SK-N-SH treated with all-trans-retinoic acid at 6 μM for 48 hours (cell line): ENCODE data around the gene CFAP61.

Experiments
- ATAC-seq: fragments of 200-7000 bp; cut with Tn5 transposase; 3 replicates; pipeline ENCODE4 v1.9.1; 2020; ENCODE audit warnings: mild to moderate bottlenecking, moderate library complexity
- ARNTL ChIP-seq: fragments of 450-650 bp; formaldehyde crosslinking; IDR thresholded peaks from 2 replicates; pipeline ENCODE4 v1.5.0; 2020; ENCODE audit warnings: low read depth, mild to moderate bottlenecking, moderate library complexity, borderline replicate concordance
- BACH2 ChIP-seq: fragments of 250-450 bp; sonication (Bioruptor Pico); IDR thresholded peaks from 2 replicates; pipeline ENCODE4 v1.9.0; 2021; ENCODE audit warnings: mild to moderate bottlenecking, borderline replicate concordance
- CREB5 ChIP-seq: fragments of 250-450 bp; sonication (Bioruptor Pico); IDR thresholded peaks from 2 replicates; pipeline ENCODE4 v1.5.1; 2020; ENCODE audit warnings: low read depth, mild to moderate bottlenecking, moderate library complexity
- CSDC2 ChIP-seq: fragments of 250-450 bp; sonication (Bioruptor Pico); IDR thresholded peaks from 2 replicates; pipeline ENCODE4 v1.5.0; 2020; ENCODE audit warnings: mild to moderate bottlenecking, moderate library complexity
- CSRNP3 ChIP-seq: fragments of 250-450 bp; sonication (Bioruptor Pico); IDR thresholded peaks from 2 replicates; pipeline ENCODE4 v1.5.1; 2021; ENCODE audit warnings: mild to moderate bottlenecking, moderate library complexity
- ESRRG ChIP-seq: fragments of 250-450 bp; sonication (Bioruptor Pico); IDR thresholded peaks from 2 replicates; pipeline ENCODE4 v1.6.1; 2021; ENCODE audit warnings: mild to moderate bottlenecking
- GLIS3 ChIP-seq: fragments of 250-450 bp; sonication (Bioruptor Pico); IDR thresholded peaks from 2 replicates; pipeline ENCODE4 v1.5.0; 2020; ENCODE audit warnings: mild to moderate bottlenecking, moderate library complexity
- ISL1 ChIP-seq: fragments of 250-450 bp; sonication (Bioruptor Pico); IDR thresholded peaks from 2 replicates; pipeline ENCODE4 v2.1.2; 2022; ENCODE audit warnings: mild to moderate bottlenecking, moderate library complexity
- OSR1 ChIP-seq: fragments of 250-450 bp; sonication (Bioruptor Pico); IDR thresholded peaks from 2 replicates; pipeline ENCODE4 v1.8.0; 2022; ENCODE audit warnings: moderate library complexity, mild to moderate bottlenecking, inconsistent platforms
- PATZ1 ChIP-seq: fragments of 250-450 bp; sonication (Bioruptor Pico); IDR thresholded peaks from 2 replicates; pipeline ENCODE4 v1.8.0; 2020; ENCODE audit warnings: mild to moderate bottlenecking, moderate library complexity, borderline replicate concordance
- POU6F1 ChIP-seq: fragments of 250-450 bp; sonication (Bioruptor Pico); IDR thresholded peaks from 2 replicates; pipeline ENCODE4 v1.8.0; 2021; ENCODE audit warnings: low read depth, mild to moderate bottlenecking, moderate library complexity, borderline replicate concordance
- PPARA ChIP-seq: fragments of 250-450 bp; sonication (Bioruptor Pico); IDR thresholded peaks from 2 replicates; pipeline ENCODE4 v1.5.0; 2020; ENCODE audit warnings: mild to moderate bottlenecking, borderline replicate concordance
- RARB ChIP-seq: fragments of 250-450 bp; sonication (Bioruptor Pico); IDR thresholded peaks from 2 replicates; pipeline ENCODE4 v1.8.0; 2021; ENCODE audit warnings: mild to moderate bottlenecking, moderate library complexity
- SNAI2 ChIP-seq: fragments of 250-450 bp; sonication (Bioruptor Pico); IDR thresholded peaks from 2 replicates; pipeline ENCODE4 v1.5.0; 2020; ENCODE audit warnings: mild to moderate bottlenecking, moderate library complexity
- TCF4 ChIP-seq: fragments of 250-450 bp; sonication (Bioruptor Pico); IDR thresholded peaks from 2 replicates; pipeline ENCODE4 v1.8.0; 2021; ENCODE audit warnings: mild to moderate bottlenecking, moderate library complexity, borderline replicate concordance
- TOX ChIP-seq: fragments of 250-450 bp; sonication (Bioruptor Pico); IDR thresholded peaks from 2 replicates; pipeline ENCODE4 v1.8.0; 2021; ENCODE audit warnings: mild to moderate bottlenecking, moderate library complexity, borderline replicate concordance
- TSHZ2 ChIP-seq: fragments of 250-450 bp; sonication (Bioruptor Pico); IDR thresholded peaks from 2 replicates; pipeline ENCODE4 v1.5.0; 2020; ENCODE audit warnings: mild to moderate bottlenecking, moderate library complexity
- ZC3H10 ChIP-seq: fragments of 250-450 bp; sonication (Bioruptor Pico); IDR thresholded peaks from 2 replicates; pipeline ENCODE4 v1.5.1; 2021; ENCODE audit warnings: mild to moderate bottlenecking, moderate library complexity
- ZFP3 ChIP-seq: fragments of 250-450 bp; sonication (Bioruptor Pico); IDR thresholded peaks from 2 replicates; pipeline ENCODE4 v1.5.0; 2020; ENCODE audit warnings: mild to moderate bottlenecking, moderate library complexity
- ZFP30 ChIP-seq: fragments of 450-650 bp; formaldehyde crosslinking; IDR thresholded peaks from 2 replicates; pipeline ENCODE4 v1.5.0; 2022; ENCODE audit warnings: mild to moderate bottlenecking, moderate library complexity
- ZNF565 ChIP-seq: fragments of 450-650 bp; formaldehyde crosslinking; conservative IDR thresholded peaks from 2 replicates; pipeline ENCODE4 v1.5.0; 2020; ENCODE audit warnings: low read depth, mild to moderate bottlenecking, moderate library complexity
- ZNF70 ChIP-seq: fragments of 450-650 bp; formaldehyde crosslinking; IDR thresholded peaks from 2 replicates; pipeline ENCODE4 v1.5.0; 2020; ENCODE audit warnings: mild to moderate bottlenecking, moderate library complexity
- ZNF8 ChIP-seq: fragments of 450-650 bp; formaldehyde crosslinking; IDR thresholded peaks from 2 replicates; pipeline ENCODE4 v1.5.0; 2020; ENCODE audit warnings: mild to moderate bottlenecking, moderate library complexity

Gene CFAP61

GRCh38 chr20:20391115-20391514 is 338.8 kb downstream of the CFAP61 start:
- ATAC-seq: no peak

GRCh38 chr20:20391766-20392165 is 339.4 kb downstream of the CFAP61 start:
- TF ChIP-seq ZNF565 (CRISPR knock-in tag): no peak
- no peak for TF ChIP-seq TOX (CRISPR knock-in tag)
- no peak for TF ChIP-seq RARB (CRISPR knock-in tag)
- no peak for TF ChIP-seq GLIS3 (CRISPR knock-in tag)
- no peak for TF ChIP-seq PATZ1 (CRISPR knock-in tag)
- no peak for TF ChIP-seq PPARA (CRISPR knock-in tag)
- TF ChIP-seq BACH2: no peak
- no peak for TF ChIP-seq OSR1 (CRISPR knock-in tag)
- no peak for TF ChIP-seq TSHZ2
- TF ChIP-seq ZFP30: no peak
- TF ChIP-seq ZNF70 (CRISPR knock-in tag): no peak
- TF ChIP-seq CSDC2 (CRISPR knock-in tag): no peak
- no peak for TF ChIP-seq ZC3H10
- TF ChIP-seq ESRRG (CRISPR knock-in tag): no peak
- TF ChIP-seq ZFP3 (CRISPR knock-in tag): no peak
- no peak for TF ChIP-seq SNAI2 (CRISPR knock-in tag)
- no peak for TF ChIP-seq CSRNP3
- no peak for TF ChIP-seq ZNF8 (CRISPR knock-in tag)
- ATAC-seq: no peak

More at GRCh38 chr20:20391115-20391514, 338.8 kb downstream of the CFAP61 start:
- TF ChIP-seq BACH2 (no peak), ZNF565 (CRISPR knock-in tag) (no peak), POU6F1 (no peak), CSDC2 (CRISPR knock-in tag) (no peak), ISL1 (CRISPR knock-in tag) (no peak), SNAI2 (CRISPR knock-in tag) (no peak), TSHZ2 (no peak), RARB (CRISPR knock-in tag) (no peak), PPARA (CRISPR knock-in tag) (no peak), CREB5 (CRISPR knock-in tag) (no peak), ARNTL (CRISPR knock-in tag) (no peak), ZFP3 (CRISPR knock-in tag) (no peak), TCF4 (CRISPR knock-in tag) (no peak), ZC3H10 (no peak), GLIS3 (CRISPR knock-in tag) (no peak)
